GM12873 (cell line): ENCODE results near the gene THBD.

Experiments used
- CTCF ChIP-seq: IDR thresholded peaks from 2 replicates; pipeline ENCODE4 v1.5.1; 2012; ENCODE audit warnings: low read depth, mild to moderate bottlenecking, moderate library complexity, low read length, control low read depth; ENCODE audit not compliant: insufficient read depth; ENCODE audit errors: missing control alignments

Gene THBD

DNA sequence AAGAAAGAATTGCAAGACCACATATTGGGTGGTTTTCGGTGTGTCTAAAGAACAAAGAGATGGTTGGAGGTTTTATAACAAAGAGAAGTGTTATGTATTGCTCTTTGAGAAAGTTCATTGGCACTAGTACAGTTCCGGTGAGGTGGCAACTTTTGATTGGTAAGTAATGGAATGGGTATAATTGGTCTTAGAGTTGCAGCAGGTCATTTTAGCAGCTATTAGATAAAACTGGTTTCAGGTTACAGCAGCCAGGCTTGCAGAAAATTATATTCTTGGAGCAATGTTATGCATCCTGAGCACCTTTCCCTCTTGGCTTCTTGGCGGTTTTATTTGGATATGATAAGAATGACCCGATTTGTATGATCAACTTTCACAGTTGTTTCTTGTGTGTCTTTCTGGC is 26.6 kb downstream of the THBD start:
- no peak for TF ChIP-seq CTCF

- TF ChIP-seq CTCF: no peak
Observed at GRCh38 chr20:23021951-23022350, 27.5 kb downstream of the THBD start.

DNA sequence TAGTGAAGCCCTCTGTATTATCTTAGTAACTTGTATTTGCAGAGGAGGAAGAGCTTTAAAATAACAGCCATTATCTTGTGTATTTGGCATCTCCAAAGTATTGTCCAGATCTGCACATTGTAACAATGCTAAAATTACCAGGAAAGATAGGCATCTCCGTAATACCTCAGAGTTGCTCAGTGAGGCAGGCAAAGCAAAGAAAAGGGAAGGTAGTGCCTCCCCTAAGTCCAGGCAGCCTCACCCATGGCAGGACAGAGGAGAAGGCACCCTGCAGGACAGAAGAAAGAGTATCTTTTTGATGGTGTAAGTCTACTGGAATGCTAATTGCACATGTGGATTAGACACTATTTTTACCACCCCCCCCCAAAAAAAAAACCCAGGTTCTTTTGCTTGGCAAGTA is 27.9 kb downstream of the THBD start:
- TF ChIP-seq CTCF: no peak

DNA sequence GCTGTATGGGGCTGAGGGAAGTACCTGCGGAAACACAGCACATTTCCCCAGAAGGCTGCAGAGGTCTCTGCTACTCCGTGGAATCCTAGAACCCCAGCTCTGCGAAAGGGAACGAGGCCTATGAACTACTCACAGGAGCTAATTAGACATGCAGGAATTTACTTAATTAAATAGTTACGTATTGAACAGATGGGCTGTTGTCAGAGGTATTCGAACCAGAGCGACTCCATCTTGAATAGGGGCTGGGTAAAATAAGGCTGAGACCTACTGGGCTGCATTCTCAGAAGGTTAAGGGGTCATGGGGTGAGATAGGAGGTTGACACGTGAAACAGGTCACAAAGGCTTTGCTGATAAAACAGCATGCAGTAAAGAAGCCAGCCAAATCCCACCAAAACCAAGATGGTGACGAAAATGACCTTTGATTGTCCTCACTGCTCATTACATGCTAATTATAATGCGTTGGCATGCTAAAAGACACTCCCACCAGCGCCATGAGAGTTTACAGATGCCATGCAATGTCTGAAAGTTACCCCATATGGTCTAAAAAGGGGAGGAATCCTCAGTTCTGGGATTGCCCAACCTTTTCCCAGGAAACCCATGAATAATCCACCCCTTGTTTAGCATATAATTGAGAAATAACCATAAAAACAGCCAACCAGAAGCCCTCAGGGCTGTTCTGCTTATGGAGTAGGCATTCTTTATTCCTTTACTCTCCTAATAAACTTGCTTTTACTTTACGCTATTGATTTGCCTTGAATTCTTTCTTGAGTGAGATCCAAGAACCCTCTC is 29.0 kb downstream of the THBD start:
- TF ChIP-seq CTCF: no peak

DNA sequence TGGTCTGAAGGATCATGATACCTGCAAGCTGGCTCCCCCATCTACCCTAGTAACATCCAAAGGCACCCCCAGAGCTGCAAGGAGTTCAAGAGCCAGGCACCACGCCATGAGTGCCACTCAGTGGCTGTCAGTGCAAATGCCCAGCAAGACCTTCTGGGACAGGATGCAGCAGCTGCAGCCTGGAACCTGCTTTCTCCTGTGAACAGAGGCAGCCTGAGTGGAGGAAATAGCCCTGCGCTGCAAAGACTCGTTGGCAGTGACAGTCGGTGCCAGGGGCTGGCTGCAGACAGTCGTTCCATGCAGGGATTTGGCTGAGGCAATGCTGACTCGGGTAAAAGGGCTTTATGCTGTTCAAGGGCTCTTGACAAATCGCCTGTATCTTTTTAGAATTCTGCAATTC is 30.1 kb downstream of the THBD start:
- no peak for TF ChIP-seq CTCF

GRCh38 chr20:23018941-23019340 is 30.5 kb downstream of the THBD start:
- no peak for TF ChIP-seq CTCF

GRCh38 chr20:23018432-23018831 is 31.0 kb downstream of the THBD start:
- no peak for TF ChIP-seq CTCF
